Epithelial cell of esophagus (primary cell): ENCODE data around the gene PER2.

Experiments used
- DNase-seq: peaks from one replicate; pipeline ENCODE4 v3.0.0; 2010; ENCODE audit warnings: low read depth
- H3K4me3 ChIP-seq: 2 replicates; pipeline ENCODE4 v1.5.1; 2011; ENCODE audit warnings: mild to moderate bottlenecking, low read length, control low read depth
- TF ChIP-seq, protein P1 (sequence below): IDR thresholded peaks from 2 replicates; pipeline ENCODE4 v1.5.1; 2011; ENCODE audit warnings: low read depth, mild to moderate bottlenecking, low read length, control low read depth, inconsistent platforms; ENCODE audit not compliant: insufficient read depth; ENCODE audit errors: missing control alignments

PER2 gene

GRCh38 chr2:238286551-238286950 lies 1.9 kb downstream of the PER2 start:
- DNase-seq, result peak; percentile 89
- TF ChIP-seq, protein P1, sequence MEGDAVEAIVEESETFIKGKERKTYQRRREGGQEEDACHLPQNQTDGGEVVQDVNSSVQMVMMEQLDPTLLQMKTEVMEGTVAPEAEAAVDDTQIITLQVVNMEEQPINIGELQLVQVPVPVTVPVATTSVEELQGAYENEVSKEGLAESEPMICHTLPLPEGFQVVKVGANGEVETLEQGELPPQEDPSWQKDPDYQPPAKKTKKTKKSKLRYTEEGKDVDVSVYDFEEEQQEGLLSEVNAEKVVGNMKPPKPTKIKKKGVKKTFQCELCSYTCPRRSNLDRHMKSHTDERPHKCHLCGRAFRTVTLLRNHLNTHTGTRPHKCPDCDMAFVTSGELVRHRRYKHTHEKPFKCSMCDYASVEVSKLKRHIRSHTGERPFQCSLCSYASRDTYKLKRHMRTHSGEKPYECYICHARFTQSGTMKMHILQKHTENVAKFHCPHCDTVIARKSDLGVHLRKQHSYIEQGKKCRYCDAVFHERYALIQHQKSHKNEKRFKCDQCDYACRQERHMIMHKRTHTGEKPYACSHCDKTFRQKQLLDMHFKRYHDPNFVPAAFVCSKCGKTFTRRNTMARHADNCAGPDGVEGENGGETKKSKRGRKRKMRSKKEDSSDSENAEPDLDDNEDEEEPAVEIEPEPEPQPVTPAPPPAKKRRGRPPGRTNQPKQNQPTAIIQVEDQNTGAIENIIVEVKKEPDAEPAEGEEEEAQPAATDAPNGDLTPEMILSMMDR, result no peak
- H3K4me3 ChIP-seq, result peak overlapping the region; percentile 93

GRCh38 chr2:238286095-238286494 lies 2.3 kb downstream of the PER2 start:
- TF ChIP-seq, protein P1, result peak; percentile 2
- DNase-seq, result no peak
- H3K4me3 ChIP-seq, result peak overlapping the region; percentile 93

DNA sequence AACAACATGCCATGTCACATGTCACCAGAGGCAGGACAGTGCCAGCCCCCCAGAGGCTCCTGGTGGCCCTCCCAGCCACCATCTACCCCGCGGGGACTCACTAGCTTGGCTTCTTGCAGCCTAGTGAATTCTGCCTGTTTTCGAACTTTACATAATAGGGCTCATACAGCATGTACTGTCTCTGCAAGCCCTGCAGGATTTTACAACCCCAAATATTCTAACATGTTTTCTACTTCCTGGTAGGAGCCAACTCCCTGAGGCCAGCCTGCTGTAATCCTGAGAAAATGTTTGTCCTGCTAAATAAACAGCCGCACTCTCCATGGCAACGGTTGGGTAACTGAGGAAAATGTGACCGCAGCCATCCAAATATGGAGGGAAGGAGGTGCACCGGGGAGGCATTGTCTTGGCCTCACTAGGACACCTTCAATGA lies 2.7 kb downstream of the PER2 start:
- peak; percentile 98 for DNase-seq
- H3K4me3 ChIP-seq, result peak overlapping the region; percentile 93
- TF ChIP-seq, protein P1, result no peak

GRCh38 chr2:238284802-238285515 lies 3.5 kb downstream of the PER2 start:
- TF ChIP-seq, protein P1, result no peak
- H3K4me3 ChIP-seq, result peak overlapping the region; percentile 93
- no peak for DNase-seq

DNA sequence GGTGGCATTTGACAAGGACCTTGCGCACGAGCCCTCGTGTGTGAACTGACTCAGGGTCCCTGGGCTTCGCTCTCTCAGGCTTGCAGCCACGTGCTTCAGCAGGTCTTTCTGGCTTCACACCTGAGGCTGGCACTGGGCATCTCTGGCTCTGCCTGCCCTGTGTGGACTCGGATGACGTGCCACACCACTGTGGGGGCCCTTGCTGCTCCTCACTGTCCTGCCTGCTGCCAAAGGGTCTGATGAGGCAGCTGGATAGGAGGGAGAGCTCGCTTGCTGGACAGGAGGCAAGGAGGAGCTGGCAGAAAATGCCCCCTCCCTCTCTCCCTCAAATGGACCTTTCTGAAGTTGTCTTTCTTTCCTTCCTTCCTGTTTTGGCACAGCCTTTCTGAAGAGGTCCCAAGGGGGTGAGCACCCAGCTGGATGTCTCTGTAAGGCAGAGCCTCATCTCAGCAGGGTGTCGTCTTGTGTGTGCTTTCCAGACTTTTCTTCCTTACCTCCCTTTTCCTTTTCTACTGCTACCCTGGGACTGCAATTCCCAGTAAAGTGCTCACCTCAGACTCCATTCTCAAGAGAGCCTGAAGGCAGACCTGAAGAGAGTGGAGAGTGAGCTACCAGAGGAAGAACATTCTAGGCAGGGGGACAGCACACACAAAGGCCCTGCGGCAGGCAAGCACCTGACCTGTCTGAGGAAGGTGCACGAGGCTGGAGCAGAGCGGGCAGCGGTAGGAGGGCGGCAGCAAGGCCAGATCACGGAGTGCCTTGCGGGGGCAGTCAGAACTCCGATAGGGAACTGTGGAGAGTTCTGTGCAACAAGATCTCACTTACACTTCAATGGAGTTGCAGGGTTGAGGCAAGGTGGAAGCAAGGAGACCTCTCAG lies 5.3 kb downstream of the PER2 start:
- H3K4me3 ChIP-seq, result no peak overlapping the region
- TF ChIP-seq, protein P1, result no peak
- DNase-seq, result no peak

GRCh38 chr2:238281826-238282480 lies 6.5 kb downstream of the PER2 start:
- TF ChIP-seq, protein P1, result no peak
- DNase-seq, result no peak
- H3K4me3 ChIP-seq, result no peak overlapping the region
